ENCODE results near the gene PARN.

Gene PARN

DNA sequence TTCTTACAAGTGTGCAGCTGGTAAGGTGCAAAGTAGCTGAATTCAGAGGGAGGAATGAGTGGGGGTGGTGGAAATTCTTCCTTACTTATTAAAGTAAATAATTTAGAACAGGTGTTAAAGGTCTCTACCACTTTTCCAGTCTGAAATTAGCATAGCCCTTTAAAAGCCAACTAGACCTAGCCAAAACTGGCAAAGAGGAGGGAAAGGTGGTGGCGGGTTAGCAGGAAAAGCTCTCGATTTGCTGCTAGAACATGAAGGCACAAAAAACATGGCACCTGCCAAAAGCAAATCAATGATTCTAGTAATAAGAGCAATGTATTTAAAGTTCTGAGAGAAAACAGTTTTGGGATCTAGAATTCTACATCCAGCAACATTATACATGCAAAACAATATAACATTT, 157.7 kb downstream of the PARN start:
- no peak for DNase-seq
- H4K20me1 ChIP-seq (ENCODE audit: insufficient read depth, low read length) = no peaks in the 10 kb centered on the region
- no peak overlapping the region for H3K4me2 ChIP-seq (ENCODE audit: low read depth, low read length)
- no peaks in the 10 kb centered on the region for H3K36me3 ChIP-seq (replicated peaks; ENCODE audit: insufficient read depth, low read length)
- H3F3A ChIP-seq (ENCODE audit: insufficient read depth, low read length) = no peaks in the 10 kb centered on the region
- H3K9me2 ChIP-seq (replicated peaks; ENCODE audit: insufficient read depth, low read length) = no peaks in the 10 kb centered on the region
- no peak overlapping the region for H2AFZ ChIP-seq (ENCODE audit: low read length)
- H3K27me3 ChIP-seq (replicated peaks; ENCODE audit: insufficient read depth, low read length) = no peaks in the 10 kb centered on the region
- H3K27ac ChIP-seq (ENCODE audit: low read length) = no peak overlapping the region
- no peaks in the 10 kb centered on the region for H3K4me1 ChIP-seq (ENCODE audit: low read length)
- H3K9ac ChIP-seq (ENCODE audit: low read length) = no peak overlapping the region
- no peak overlapping the region for H3K4me3 ChIP-seq (ENCODE audit: low read length)
- H3K79me2 ChIP-seq (ENCODE audit: low read length) = no peaks in the 10 kb centered on the region
- TF ChIP-seq EZH2phosphoT487 (IDR thresholded peaks at IDR 0.05; ENCODE audit: low read length) (no peak), EZH2 (optimal IDR thresholded peaks at IDR 0.05; ENCODE audit: low read depth, low read length) (no peak)
- TF ChIP-seq, protein P1, sequence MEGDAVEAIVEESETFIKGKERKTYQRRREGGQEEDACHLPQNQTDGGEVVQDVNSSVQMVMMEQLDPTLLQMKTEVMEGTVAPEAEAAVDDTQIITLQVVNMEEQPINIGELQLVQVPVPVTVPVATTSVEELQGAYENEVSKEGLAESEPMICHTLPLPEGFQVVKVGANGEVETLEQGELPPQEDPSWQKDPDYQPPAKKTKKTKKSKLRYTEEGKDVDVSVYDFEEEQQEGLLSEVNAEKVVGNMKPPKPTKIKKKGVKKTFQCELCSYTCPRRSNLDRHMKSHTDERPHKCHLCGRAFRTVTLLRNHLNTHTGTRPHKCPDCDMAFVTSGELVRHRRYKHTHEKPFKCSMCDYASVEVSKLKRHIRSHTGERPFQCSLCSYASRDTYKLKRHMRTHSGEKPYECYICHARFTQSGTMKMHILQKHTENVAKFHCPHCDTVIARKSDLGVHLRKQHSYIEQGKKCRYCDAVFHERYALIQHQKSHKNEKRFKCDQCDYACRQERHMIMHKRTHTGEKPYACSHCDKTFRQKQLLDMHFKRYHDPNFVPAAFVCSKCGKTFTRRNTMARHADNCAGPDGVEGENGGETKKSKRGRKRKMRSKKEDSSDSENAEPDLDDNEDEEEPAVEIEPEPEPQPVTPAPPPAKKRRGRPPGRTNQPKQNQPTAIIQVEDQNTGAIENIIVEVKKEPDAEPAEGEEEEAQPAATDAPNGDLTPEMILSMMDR (IDR thresholded peaks at IDR 0.05; ENCODE audit: low read length) = no peak
- no peaks in the 10 kb centered on the region for H3K9me3 ChIP-seq (replicated peaks; ENCODE audit: insufficient read depth, low read length)

DNA sequence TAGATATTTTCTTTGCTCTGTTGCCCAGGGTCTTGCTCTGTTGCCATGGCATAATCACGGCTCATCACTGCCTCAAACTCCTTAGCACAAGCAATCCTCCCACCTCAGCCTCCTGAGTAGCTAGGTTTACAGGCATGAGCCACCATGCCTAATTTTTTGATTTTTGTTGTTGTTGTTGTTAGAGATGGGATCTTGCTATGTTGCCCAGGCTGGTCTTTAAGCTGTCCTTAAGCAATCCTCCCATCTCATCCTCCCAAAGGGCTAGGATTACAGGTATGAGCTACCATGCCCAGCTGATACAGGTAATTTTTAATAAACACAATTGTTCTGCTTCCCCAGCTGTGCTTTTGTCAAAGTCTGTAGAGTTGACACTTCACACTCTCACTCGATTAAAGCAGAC, 159.3 kb downstream of the PARN start:
- Histone ChIP-seq H3K27ac (ENCODE audit: low read length) (no peak overlapping the region), H3K27me3 (replicated peaks; ENCODE audit: insufficient read depth, low read length) (no peaks in the 10 kb centered on the region), H3K79me2 (ENCODE audit: low read length) (no peaks in the 10 kb centered on the region), H3K4me2 (ENCODE audit: low read depth, low read length) (no peak overlapping the region), H4K20me1 (ENCODE audit: insufficient read depth, low read length) (no peaks in the 10 kb centered on the region), H3K4me1 (ENCODE audit: low read length) (no peaks in the 10 kb centered on the region), H3K9me3 (replicated peaks; ENCODE audit: insufficient read depth, low read length) (no peaks in the 10 kb centered on the region), H3K9ac (ENCODE audit: low read length) (no peak overlapping the region), H3K4me3 (ENCODE audit: low read length) (no peak overlapping the region), H3F3A (ENCODE audit: insufficient read depth, low read length) (no peaks in the 10 kb centered on the region), H2AFZ (ENCODE audit: low read length) (no peak overlapping the region), H3K9me2 (replicated peaks; ENCODE audit: insufficient read depth, low read length) (no peaks in the 10 kb centered on the region), H3K36me3 (replicated peaks; ENCODE audit: insufficient read depth, low read length) (no peaks in the 10 kb centered on the region)
- DNase-seq = no peak
- TF ChIP-seq, protein P1 (IDR thresholded peaks at IDR 0.05; ENCODE audit: low read length) = no peak
- no peak for TF ChIP-seq EZH2 (optimal IDR thresholded peaks at IDR 0.05; ENCODE audit: low read depth, low read length)
- TF ChIP-seq EZH2phosphoT487 (IDR thresholded peaks at IDR 0.05; ENCODE audit: low read length) = no peak

DNA sequence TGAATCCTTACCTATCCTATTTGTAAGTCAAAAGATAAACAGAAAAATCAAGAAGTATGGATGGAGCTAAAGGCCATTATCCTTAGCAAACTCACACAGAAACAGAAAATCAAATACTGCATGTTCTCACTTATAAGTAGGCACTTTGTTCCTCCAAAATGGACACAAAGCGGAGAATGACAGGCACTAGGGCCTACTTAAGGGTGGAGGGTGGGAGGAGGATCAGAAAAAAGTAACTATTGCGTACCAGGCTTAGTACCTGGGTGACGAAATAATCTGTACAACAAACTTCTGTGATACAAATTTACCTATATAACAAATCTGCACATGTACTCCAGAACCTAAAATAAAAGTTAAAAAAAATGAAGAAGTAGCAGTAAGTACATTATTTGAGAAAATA, 164.3 kb downstream of the PARN start:
- Histone ChIP-seq H3K79me2 (ENCODE audit: low read length) (no peaks in the 10 kb centered on the region), H3K9ac (ENCODE audit: low read length) (no peak overlapping the region), H2AFZ (ENCODE audit: low read length) (no peak overlapping the region), H4K20me1 (ENCODE audit: insufficient read depth, low read length) (no peaks in the 10 kb centered on the region), H3F3A (ENCODE audit: insufficient read depth, low read length) (peaks cover 4% of the 10 kb centered on the region; the same call in 1 of the 2 replicates), H3K4me3 (ENCODE audit: low read length) (no peak overlapping the region), H3K27me3 (replicated peaks; ENCODE audit: insufficient read depth, low read length) (no peaks in the 10 kb centered on the region), H3K27ac (ENCODE audit: low read length) (no peak overlapping the region), H3K9me2 (replicated peaks; ENCODE audit: insufficient read depth, low read length) (no peaks in the 10 kb centered on the region), H3K4me1 (ENCODE audit: low read length) (peaks cover 12% of the 10 kb centered on the region), H3K9me3 (replicated peaks; ENCODE audit: insufficient read depth, low read length) (no peaks in the 10 kb centered on the region), H3K4me2 (ENCODE audit: low read depth, low read length) (no peak overlapping the region), H3K36me3 (replicated peaks; ENCODE audit: insufficient read depth, low read length) (no peaks in the 10 kb centered on the region)
- no peak for DNase-seq
- no peak for TF ChIP-seq EZH2phosphoT487 (IDR thresholded peaks at IDR 0.05; ENCODE audit: low read length)
- no peak for TF ChIP-seq EZH2 (optimal IDR thresholded peaks at IDR 0.05; ENCODE audit: low read depth, low read length)
- TF ChIP-seq, protein P1 (IDR thresholded peaks at IDR 0.05; ENCODE audit: low read length) = no peak

Data from MM.1S (cell line).